Dedifferentiated amniotic fluid mesenchymal stem cell (primary cell): ENCODE data around the gene LGI1.

Experiments used
- DNase-seq: peaks from one replicate; pipeline ENCODE4 v3.0.0-alpha.2; 2016; ENCODE audit errors: extremely low spot score

The LGI1 gene

GRCh38 chr10:93757801-93758507 lies at the start of gene LGI1:
TSS of gene LGI1 (plus strand) at chr10:93757936. CDS start at chr10:93758145, 209 bp downstream.
- DNase-seq = no peak

- no peak for DNase-seq
Measured at GRCh38 chr10:93710333-93710909, 47.3 kb upstream of the LGI1 start.

- DNase-seq = no peak
Measured at GRCh38 chr10:93711891-93712290, 45.8 kb upstream of the LGI1 start.

GRCh38 chr10:93712593-93712992 lies 45.1 kb upstream of the LGI1 start:
- DNase-seq = no peak

GRCh38 chr10:93715345-93715744 lies 42.4 kb upstream of the LGI1 start:
- no peak for DNase-seq

- no peak for DNase-seq
Measured at GRCh38 chr10:93716766-93717165, 41.0 kb upstream of the LGI1 start.

- DNase-seq = no peak
Measured at GRCh38 chr10:93718937-93719725, 38.6 kb upstream of the LGI1 start.

- no peak for DNase-seq
Measured at GRCh38 chr10:93719901-93720300, 37.8 kb upstream of the LGI1 start.

GRCh38 chr10:93722550-93722949 lies 35.2 kb upstream of the LGI1 start:
- no peak for DNase-seq

GRCh38 chr10:93723153-93723552 lies 34.6 kb upstream of the LGI1 start:
- DNase-seq = no peak

- no peak for DNase-seq
Measured at GRCh38 chr10:93726024-93726423, 31.7 kb upstream of the LGI1 start.

- no peak for DNase-seq
Measured at GRCh38 chr10:93741367-93741766, 16.4 kb upstream of the LGI1 start.

- no peak for DNase-seq
Measured at GRCh38 chr10:93742633-93743349, 14.9 kb upstream of the LGI1 start.

GRCh38 chr10:93745408-93746065 lies 12.2 kb upstream of the LGI1 start:
- peak; percentile 44 for DNase-seq

- DNase-seq = peak; percentile 99
Measured at GRCh38 chr10:93746844-93747284, 10.9 kb upstream of the LGI1 start.

- DNase-seq = no peak
Measured at GRCh38 chr10:93749218-93749799, 8.4 kb upstream of the LGI1 start.

GRCh38 chr10:93751124-93751523 lies 6.6 kb upstream of the LGI1 start:
- DNase-seq = no peak

GRCh38 chr10:93751832-93752231 lies 5.9 kb upstream of the LGI1 start:
- no peak for DNase-seq

GRCh38 chr10:93752761-93753160 lies 5.0 kb upstream of the LGI1 start:
- peak; percentile 25 for DNase-seq

GRCh38 chr10:93753621-93754250 lies 4.0 kb upstream of the LGI1 start:
- peak; percentile 28 for DNase-seq

GRCh38 chr10:93754761-93755160 lies 3.0 kb upstream of the LGI1 start:
- DNase-seq = no peak
